Measurements from ENCODE around the gene GMCL2.
A peak's percentile ranks its signal among the peaks of the same experiment; 100 is the strongest.
"Not testable (repeated sequence)": the region's sequence is repeated elsewhere in the genome, so short reads cannot be mapped to it uniquely, and the experiment has no call there.

Gene GMCL2

DNA sequence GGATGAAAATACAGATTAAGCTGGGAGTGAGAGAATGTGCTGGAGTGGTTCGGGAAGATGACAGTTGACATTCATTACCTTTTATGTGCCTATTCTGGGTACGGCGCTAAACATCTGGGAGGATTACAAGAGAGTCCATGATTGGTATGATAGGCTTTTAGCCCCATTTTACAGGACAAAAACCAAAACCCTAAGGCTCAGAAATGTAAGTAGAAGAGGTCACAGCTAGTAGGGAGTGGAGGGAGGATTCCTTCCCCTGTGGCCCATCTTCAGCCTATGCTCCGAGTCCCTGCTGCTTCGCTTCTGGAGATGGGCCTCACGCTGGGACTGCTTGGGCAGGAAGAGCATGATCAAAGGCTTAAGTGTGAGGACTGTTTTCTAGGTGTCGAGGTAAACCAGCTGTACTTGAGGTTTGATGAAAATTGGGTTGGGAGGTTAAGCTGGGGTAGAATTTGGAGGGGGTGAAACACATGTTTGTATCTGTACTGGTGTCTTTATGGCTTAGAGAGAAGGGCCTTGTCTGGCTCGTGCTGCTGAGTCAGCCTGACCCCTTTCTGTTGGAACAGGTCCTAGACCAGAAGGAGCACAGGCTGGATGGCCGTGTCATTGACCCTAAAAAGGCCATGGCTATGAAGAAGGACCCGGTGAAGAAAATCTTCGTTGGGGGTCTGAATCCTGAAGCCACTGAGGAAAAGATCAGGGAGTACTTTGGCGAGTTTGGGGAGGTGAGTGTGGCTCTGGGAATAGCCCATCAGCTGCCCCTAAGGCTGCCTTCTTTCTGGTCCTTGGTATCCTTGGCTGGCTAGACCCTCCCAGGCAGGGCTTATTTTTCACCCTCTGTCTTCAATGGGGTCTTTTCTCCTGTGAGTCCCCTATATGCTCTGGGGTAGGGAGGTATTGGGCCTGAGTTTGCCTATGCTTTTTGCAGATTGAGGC lies 19.3 kb upstream of the GMCL2 start:
- FAIRE-seq (no peak), DNase-seq (ENCODE audit: low spot score) (no peak)

DNA sequence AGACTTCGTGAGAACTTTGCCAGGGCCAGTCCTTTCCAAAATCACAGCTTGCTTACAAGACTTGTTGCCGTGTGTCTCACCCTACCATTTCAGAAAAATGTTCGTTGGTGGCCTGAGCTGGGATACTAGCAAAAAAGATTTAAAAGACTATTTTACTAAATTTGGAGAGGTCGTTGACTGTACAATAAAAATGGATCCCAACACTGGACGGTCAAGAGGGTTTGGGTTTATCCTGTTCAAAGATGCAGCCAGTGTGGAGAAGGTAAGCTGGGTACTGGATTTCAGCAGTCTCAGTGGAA lies 18.5 kb upstream of the GMCL2 start:
- FAIRE-seq, result no peak
- no peak for DNase-seq (ENCODE audit: low spot score)

DNA sequence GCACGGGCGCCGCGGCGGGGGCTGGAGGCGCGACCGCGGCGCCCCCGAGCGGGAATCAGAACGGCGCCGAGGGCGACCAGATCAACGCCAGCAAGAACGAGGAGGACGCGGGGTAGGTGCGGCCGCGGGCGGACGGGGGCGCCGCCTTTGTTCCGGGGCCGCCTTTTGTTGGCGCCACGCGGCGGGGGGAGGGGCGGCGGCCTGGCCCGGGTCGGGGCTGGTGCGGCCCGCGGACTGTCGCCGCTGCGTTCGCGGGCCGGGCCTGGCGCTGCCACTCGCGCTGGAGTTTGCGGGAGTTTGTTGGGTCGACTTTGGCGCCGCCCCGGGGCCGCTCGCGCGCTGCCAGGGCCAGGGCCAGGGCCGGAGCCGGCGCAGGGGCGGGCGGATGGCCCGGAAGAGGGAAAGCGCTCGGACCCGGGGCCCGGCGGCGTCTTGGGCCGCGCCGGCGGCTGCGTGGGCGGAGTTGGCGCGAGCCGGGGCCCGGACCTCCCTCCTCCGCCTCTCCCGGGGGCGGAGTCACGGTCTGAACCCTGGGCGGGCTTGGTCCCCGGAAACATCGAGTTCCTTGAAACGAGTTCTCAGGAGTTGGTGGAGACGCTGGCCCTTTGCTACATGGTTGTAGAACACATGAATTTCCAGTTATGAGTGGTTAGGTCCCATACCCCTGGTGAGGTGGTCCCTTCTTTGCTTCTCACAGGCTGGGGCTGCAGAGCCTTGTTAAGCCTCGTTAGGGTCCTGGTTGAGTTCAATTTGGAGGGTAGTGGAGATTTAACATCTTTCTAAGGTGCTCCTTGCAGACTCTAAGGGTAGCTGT lies 18.0 kb upstream of the GMCL2 start:
- peak; percentile 91 for DNase-seq (ENCODE audit: low spot score)

DNA sequence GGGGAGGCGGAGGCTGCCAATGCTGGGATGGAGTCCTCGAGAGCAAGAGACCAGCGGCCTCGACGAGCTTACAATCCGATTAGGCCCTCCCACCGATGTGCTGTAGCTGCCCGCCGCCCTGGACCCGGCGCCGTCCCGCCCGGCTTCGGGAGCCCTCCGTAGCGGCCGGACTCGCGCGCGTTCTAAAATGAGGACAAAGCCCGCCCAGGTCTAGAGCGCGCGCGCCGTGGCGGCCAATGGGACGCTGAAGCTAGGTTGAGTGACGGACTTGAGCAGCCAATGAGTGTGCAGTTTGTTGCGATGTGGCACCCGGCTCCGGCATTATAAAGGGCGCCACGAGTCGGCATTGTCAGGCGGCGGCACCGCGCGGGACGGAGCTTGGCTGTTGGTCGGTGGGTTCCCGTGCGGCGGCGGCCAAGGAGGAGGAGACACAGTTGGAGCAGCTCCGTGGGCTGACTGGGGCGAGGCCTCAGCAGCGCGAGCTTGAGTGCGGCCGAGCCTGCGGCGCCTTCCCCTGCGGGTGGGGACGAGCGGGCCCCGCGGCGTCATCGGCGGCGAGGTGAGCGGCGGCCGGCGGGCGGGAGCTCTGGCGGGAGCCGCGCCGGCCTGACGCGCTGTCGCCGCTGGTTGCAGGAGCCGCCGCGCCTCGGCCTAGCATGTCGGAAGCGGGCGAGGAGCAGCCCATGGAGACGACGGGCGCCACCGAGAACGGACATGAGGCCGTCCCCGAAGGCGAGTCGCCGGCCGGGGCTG lies 17.2 kb upstream of the GMCL2 start, which contains the start of gene HNRNPAB:
Gene HNRNPAB, plus strand, starts transcription at position 352 of the 753 bp plus-strand sequence. Its CDS starts 305 bp downstream, at position 657.
- FAIRE-seq (peak; percentile 89), DNase-seq (ENCODE audit: low spot score) (peak; percentile 97)

More for the DNA sequence above, 18.0 kb upstream of the GMCL2 start:
- FAIRE-seq, result no peak

DNA sequence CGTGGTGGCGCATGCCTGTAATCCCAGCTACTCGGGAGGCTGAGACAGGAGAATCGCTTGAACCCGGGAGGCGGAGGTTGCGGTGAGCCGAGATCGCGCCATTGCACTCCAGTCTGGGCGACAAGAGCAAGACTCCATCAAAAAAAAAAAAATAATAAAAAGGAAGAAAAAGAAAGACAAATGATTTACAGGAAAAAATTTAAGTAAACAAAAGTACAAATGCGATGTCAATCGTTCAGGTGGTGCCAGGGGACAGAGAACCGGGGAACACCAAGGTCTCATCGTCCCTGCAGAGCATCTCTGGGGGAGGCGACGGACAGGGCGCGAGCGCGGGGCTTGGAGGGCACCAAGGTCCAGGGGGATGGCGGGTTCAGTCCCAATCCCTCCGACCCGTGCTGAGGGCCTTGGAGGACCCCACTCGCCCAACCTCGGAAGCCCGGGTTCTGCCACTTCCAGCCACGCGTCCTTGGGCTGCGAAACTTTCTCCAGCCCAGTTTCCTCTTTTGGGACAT lies 16.6 kb upstream of the GMCL2 start:
- FAIRE-seq, result no peak
- DNase-seq (ENCODE audit: low spot score), result no peak

DNA sequence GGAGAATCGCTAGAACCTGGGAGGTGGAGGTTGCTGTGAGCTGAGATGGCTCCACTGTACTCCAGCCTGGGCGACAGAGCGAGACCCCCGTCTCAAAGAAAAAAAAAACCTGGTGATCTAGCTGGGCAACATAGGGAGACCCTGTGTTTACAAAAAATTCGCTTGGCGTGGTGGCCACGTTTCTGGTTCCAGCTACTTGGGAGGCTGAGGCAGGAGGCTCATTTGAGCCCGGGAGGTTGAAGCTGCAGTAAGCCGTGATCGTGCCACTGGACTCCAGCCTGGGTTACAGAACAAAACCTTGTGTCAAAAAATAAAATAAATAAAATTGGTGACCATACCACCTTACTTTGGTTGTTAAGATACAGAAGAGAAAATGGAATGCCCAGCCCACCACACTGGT lies 15.4 kb upstream of the GMCL2 start:
- no peak for FAIRE-seq
- DNase-seq (ENCODE audit: low spot score), result no peak

DNA sequence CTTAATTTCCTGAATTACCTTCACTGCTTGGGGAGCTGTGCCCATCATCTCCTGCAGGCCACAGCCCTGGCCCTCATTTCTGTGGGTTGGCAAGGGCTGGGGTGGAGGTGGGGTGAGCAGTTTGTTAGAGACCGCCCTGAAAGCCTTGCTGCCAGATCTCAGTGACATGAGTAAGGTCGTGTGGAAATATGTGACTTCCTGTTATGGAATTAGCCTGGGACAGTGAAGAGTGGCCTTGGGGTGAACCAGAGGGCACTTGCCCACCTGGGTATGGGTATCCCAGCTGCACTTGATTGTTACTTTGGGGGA lies 14.7 kb upstream of the GMCL2 start:
- FAIRE-seq, result no peak
- DNase-seq (ENCODE audit: low spot score), result no peak

DNA sequence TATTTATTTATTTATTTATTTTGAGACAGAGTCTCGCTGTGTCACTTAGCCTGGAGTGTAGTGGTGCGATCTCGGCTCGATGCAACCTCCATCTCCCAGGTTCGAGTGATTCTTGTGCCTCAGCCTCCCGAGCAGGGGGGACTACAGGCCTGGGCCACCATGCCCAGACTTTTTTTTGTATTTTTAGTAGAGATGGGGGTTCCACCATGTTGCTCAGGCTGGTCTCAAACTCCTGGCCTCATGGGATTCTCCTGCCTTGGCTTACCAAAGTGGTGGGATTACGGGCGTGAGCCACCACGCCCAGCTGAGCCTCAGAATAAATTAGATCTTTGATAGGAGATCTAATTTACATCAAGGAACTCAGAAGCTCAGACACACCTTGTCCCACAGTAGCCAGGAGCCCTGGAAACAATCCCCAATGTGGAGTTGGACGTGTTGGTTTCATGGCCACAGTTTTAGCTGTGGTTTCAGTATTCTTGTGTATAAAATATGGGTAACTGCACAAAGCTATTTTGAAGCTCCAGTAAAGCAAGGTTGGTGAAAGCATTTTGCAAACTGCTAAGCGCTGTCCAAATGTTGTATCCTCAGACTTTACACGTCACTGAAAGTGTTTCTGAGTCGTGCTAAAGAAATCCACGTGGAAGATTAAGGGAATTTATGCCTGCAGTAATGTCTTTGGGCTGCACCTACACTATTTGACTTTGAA lies 14.2 kb upstream of the GMCL2 start:
- DNase-seq (ENCODE audit: low spot score) (no peak), FAIRE-seq (no peak)

DNA sequence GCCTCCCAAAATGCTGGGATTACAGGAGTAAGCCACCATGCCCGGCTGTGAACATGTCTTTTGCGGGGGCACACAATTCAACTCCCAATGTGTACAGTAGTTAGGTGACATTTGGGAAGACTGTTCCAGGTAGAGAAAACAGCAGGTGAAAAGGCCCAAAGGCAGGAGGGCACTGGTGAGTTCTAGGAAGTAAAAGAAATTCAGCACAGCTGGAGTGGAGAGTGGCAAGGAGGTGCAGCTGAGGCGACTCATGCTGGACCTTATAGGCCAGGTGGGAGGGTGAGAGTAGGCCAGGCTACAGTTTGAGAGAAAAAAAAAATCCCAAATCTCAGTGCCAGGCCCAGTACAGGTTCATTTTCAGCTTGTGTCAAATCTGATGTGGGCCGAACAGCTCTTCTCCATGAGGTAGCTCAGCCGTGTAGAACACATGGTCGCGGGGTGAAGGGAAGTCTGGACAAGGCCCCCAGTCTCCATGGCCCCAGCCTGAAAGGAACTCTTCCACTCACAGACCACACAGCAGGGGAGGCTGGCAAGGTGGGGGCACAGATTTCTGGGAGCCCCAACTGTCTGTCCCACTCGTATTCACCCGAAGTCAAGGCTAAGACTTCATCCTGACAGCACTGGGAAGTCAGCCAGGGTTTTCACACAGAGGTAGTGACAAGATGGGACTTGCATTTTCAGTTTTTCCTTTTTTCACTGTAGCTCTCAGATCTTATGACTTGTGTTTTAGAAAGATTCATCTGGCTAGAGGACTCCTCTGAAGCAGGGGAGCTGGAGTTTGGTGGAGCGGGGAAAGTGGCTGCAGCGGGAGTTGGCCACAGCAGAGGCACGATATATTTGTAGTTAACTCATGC lies 12.6 kb upstream of the GMCL2 start:
- no peak for FAIRE-seq

DNA sequence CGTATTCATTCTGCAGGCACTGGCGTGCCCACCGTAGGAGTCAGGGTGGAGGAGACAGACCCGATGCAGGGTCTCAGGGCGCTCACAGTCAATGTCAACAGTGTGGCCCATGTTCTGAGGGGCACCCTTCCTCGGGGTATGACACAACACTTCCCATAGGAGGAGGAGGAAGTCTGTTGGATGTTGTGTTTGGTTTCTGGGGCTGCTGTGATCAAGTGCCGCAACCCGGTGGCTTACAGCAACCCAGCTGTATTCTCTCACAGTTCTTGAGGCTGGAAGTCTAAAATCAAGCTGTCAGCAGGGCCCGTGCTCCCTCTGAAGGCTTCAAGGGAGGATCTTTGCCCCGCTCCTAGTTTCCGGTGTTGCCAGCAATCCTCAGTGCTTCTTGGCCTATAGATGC lies 11.5 kb upstream of the GMCL2 start:
- no peak for DNase-seq (ENCODE audit: low spot score)
- no peak for FAIRE-seq

More for the DNA sequence above, 12.6 kb upstream of the GMCL2 start:
- no peak for DNase-seq (ENCODE audit: low spot score)

DNA sequence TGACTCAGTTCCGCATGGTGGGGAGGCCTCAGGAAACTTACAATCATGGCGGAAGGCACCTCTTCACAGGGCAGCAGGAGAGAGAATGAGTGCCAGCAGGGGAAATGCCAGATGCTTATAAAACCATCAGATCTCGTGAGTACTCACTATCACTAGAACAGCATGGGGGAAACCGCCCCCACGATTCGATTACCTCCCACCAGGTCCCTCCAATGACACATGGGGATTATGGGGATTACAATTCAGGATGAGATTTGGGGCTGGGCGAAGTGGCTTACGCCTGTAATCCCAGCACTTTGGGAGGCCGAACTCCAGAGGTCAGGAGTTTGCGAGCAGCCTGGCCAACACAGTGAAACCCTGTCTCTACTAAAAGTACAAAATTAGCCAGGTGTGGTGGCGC lies 11.0 kb upstream of the GMCL2 start:
- DNase-seq (ENCODE audit: low spot score); FAIRE-seq: not testable (repeated sequence)

DNA sequence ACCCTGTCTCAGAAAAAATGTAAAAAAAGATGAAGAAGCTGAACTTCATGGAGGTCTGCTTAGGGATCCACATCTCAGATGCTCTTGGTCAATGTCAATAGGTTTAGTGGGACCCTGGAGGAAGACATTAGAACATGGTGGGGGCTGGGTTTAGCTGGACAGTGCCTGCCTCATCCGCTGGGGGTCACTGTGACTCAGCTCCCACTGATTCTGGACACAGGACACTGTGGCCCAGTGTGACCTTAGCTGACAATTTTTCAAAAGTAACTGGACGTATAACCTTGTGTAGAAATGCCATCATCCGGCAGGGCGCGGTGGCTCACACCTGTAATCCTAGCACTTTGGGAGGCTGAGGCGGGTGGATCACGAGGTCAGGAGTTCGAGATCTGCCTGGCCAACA lies 9.8 kb upstream of the GMCL2 start:
- no peak for DNase-seq (ENCODE audit: low spot score)
- FAIRE-seq, result no peak

DNA sequence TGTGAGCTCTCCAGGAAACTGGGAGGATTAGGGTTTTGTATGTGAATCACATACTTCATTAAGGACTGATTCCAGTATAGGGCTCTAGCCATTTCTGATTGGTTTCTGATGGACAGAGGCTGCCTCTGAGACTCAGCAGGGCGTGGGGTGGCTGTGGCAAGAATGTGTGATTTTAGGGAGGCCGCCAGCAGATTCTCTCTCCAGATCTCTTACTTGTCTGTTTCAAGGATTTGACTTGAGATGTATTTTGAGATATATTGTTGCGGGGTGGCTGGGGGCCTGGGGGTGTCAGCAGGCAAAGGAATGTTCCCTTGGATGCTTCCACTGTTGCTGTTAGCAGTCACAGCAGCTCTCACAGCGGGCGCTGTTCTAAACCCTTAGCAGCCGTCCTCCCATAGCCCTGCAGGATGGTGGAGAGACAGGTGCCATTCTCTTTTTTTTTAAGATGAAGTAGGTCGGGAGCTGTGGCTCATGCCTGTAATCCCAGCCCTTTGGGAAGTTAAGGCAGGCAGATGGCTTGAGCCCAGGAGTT lies 9.2 kb upstream of the GMCL2 start:
- no peak for FAIRE-seq
- no peak for DNase-seq (ENCODE audit: low spot score)

DNA sequence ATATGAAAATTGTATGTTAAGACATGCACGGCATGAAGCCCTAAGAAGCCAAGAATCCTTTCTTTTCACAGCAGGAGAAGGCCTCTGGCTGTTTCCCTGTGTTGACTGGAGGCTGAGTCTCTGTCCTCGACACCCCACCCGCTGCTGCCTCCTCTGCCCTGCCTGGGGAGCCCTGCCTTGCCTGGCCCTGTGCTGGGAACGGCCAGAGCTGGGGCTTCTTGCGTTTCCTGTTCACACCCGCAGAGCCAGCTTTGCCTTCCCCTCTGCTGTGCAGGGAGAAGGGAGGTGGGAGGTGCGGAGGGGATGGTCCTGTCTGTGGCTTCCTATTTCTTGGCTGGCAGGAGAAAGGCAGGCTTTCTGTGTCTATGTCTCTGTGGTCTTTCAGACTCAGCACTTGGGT lies 6.9 kb upstream of the GMCL2 start:
- FAIRE-seq, result no peak
- DNase-seq (ENCODE audit: low spot score), result no peak

DNA sequence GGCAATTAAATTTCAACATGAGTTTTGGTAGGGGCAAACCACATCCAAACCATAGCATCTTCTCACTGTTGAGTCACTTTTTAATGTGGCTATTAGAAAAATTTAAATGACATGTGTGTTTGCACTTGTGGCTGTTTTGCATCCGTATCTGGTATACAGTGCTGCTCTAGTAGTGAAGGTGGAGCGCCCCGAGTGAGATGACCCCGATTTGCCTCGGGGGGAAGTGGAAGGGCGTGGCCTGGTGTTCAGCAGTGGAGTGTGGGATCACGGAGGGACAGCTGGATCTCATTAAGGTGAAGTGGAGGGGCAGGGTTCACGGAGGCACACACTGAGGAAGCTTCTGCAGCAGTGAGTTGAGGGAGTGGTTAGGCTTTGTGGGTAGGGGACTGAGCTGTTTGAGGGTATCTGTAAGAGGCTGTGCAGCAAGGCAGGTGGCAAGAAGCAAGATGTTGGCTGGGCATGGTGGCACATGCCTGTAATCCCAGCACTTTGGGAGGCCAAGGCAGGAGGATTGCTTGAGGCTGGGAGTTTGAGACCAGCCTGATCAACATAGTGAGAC lies 6.2 kb upstream of the GMCL2 start:
- FAIRE-seq (no peak), DNase-seq (ENCODE audit: low spot score) (no peak)

DNA sequence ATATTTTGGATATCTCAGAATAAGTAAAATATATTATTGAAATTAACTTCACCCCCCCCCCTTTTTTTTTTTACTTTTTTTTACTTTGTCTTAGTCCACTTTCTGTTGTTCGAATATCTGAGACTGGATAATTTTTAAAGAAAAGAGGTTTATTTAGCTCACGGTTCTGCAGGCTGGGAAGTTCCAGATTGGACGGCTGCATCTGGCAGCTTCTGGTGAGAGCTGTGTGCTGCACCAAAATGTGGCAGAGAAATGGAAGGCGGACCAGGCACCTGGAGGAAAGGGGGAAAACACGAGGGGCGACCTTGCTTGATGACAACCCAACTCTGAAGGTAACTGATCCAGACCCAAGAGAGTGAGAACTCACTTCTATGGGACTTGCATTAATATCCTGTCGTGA lies 5.6 kb upstream of the GMCL2 start:
- FAIRE-seq (no peak), DNase-seq (ENCODE audit: low spot score) (no peak)

DNA sequence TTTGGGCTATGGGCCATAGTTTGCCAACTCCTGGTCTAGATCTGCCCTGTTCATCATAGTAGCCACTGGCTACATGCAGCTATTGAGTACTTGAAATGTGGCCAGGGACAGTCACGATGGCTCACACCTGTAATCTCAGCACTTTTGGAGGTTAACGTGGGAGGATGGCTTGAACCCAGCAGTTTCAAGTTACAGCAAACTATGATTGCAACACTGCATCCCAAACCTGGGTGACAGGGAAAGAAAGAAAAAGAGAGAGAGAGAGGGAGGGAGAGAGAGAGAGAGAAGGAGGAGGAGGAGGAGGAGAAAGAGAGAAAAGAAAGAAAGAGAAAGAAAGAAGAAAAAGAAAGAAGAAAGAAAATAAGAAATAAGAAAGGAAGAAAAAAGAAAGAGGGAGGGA lies 5.1 kb upstream of the GMCL2 start:
- DNase-seq (ENCODE audit: low spot score), result no peak
- FAIRE-seq, result no peak

DNA sequence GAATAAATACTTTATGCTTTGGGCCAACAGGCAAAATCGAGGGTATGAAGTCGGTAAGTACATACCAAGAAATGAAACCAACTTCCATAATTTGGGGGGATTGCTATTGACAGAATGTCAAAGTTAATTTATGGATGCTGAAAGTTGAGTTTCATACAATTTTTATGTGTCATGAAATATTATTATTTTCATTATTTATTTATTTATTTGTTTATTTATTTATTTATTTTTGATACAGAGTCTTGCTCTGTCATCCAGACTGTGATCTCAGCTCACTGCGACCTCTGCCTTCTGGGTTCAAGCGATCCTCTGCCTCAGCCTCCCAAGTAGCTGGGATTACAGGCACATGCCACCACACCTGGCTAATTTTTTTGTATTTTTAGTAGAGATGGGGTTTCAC lies 4.5 kb upstream of the GMCL2 start:
- FAIRE-seq, result no peak
- DNase-seq (ENCODE audit: low spot score), result no peak

DNA sequence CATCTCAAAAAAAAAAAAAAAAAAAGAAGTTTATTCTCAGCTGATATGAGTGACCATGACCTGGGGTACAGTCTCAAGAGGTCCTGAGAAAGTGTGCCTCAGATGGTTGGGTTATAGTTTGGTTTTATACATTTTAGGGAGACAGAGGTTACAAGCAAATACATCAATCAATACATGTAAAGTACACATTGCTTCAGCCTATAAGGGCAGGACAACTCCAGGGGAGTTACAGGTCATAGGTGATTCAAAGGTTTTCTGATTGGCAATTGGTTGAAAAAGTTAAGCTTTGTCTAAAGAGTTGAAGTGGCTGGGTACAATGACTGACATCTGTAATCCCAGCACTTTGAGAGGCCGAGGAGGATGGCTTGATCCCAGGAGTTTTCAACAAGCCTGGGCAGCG lies 2.3 kb upstream of the GMCL2 start:
- no peak for FAIRE-seq
- no peak for DNase-seq (ENCODE audit: low spot score)

DNA sequence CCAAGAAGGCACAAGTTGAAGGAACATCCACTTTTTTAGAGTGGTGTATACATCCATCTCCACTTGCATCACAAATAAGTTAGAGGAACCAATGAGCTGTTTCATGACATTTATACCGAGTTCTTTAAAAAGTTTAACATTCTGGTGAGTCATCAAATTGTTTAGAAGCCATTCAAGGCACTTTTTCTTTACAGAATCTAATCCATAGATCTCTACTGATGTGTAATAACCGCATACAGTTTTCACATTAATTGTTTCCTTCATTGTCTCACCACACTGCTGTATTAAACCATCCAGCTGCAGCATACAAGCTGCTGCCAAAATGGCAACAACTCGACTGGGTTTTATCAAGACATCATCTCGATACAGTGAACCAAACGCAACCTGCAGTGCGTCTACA lies 744 bp downstream of the GMCL2 start:
- FAIRE-seq (peak; percentile 23), DNase-seq (ENCODE audit: low spot score) (no peak)
